Measurements from ENCODE around the gene EFNA5. TPM values are rescaled to one million over a fixed set of nuclear protein-coding genes. Genes with fewer than 3 reads are reported as not detected.

Gene EFNA5
- total and polyA plus RNA-seq, 2 experiments from 2014 or later, result 0.64 to 0.86 TPM

DNA sequence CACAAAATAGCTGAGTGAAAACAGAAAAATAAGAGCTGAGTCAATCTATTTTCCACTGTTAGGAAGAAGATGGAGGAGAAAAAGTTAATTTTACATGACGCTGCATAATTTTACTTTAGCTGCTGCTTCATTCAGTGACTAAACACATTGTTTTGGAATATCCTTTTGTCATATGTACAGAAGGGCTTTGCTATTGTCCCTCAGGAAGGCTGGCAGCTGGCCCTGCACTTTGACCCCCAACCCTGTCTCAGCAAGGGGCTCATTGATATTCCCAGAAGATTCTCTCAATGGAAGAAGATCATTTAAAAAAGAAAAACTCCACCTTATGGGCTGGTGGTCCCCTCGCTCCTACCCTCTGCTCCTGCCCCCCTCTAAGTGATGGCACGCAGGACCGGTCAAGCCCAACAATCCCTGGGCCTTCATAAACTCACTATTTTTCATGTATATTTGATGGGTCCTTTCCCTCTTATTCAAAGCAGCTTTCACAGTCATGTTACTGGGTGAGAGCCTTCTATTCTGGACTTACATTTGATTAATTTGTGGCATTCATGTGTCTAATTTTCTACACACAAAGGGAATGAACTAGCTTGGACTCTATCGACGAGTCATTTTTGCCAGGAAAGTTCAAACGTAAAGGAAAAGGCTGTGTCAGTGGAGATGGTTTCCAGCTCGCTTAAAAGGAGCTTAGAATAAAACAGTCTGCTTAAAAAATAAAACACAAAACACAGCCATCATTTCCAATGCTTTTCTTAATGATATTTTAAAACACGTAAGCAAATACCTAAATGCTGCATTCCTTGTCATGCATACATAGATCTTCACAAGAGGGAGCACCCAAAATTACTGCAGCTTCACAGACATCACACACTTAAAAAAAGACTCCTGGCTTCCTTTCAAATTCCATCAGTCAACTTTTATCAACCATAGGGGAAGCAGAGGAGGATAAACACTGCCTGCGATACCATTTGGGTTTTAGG is 104.7 kb downstream of the EFNA5 start:
- Histone ChIP-seq H2AFZ (no peak overlapping the region), H4K20me1 (ENCODE audit: insufficient read depth) (no peaks in the 10 kb centered on the region), H3K4me2 (ENCODE audit: unreplicated experiment) (no peak overlapping the region), H3K9ac (no peak overlapping the region), H3F3A (ENCODE audit: insufficient read depth) (no peaks in the 10 kb centered on the region), H3K4me1 (ENCODE audit: insufficient read depth) (no peaks in the 10 kb centered on the region), H3K27ac (no peak overlapping the region), H3K36me3 (ENCODE audit: low read depth) (no peaks in the 10 kb centered on the region), H3K79me2 (ENCODE audit: insufficient read depth) (no peaks in the 10 kb centered on the region), H3K9me3 (ENCODE audit: low read depth) (no peaks in the 10 kb centered on the region), H3K27me3 (replicated peaks; ENCODE audit: insufficient read depth) (peaks cover 52% of the 10 kb centered on the region), H3K9me2 (ENCODE audit: insufficient read depth) (no peaks in the 10 kb centered on the region), H3K4me3 (no peak overlapping the region)
- 68% methylated on average over 10 of the region's 10 CpGs for WGBS, 2 experiments (ENCODE audit: low coverage in 1 of 2, low lambda C conversion rate in 2 of 2, missing lambda C conversion rate in 2 of 2)
- no peak for TF ChIP-seq EZH2 (IDR thresholded peaks at IDR 0.05; ENCODE audit: insufficient read depth, poor library complexity, severe bottlenecking)
- TF ChIP-seq EZH2phosphoT487 (IDR thresholded peaks at IDR 0.05; ENCODE audit: insufficient read depth, low read depth), result no peak
- no peak for DNase-seq
- in situ Hi-C loops (cut with MboI), result no loop called here

DNA sequence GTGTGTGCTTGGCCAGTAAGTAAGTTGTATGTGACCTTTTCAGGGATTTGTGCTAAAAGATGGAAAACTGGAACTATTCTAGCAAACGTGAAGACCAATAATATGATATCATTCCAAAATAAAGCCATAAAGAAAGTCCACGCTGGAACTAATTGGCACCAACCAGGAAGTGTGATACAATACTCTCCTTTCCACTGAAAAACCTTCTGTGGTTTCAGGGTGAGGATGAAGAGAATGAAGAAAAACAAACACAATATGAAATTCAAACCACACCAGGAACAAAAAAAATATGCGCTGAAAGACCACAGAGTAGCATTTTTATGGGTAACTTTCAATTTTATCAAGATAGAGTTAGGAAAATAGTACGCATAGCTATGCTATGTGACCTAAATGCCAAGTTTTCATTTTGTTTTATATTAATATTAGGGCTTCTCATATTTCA is 105.8 kb downstream of the EFNA5 start:
- no peaks in the 10 kb centered on the region for H3K4me1 ChIP-seq (ENCODE audit: insufficient read depth)
- DNase-seq, result no peak
- no peaks in the 10 kb centered on the region for H3K9me3 ChIP-seq (ENCODE audit: low read depth)
- H3K9me2 ChIP-seq (ENCODE audit: insufficient read depth), result no peaks in the 10 kb centered on the region
- 57 to 58% methylated on average over 4 of the region's 4 CpGs for WGBS, 2 experiments (ENCODE audit: low coverage in 1 of 2, low lambda C conversion rate in 2 of 2, missing lambda C conversion rate in 2 of 2)
- no peak overlapping the region for H3K4me2 ChIP-seq (ENCODE audit: unreplicated experiment)
- TF ChIP-seq EZH2phosphoT487 (IDR thresholded peaks at IDR 0.05; ENCODE audit: insufficient read depth, low read depth), result no peak
- TF ChIP-seq EZH2 (IDR thresholded peaks at IDR 0.05; ENCODE audit: insufficient read depth, poor library complexity, severe bottlenecking), result no peak
- no peak overlapping the region for H2AFZ ChIP-seq
- peaks cover 54% of the 10 kb centered on the region for H3K27me3 ChIP-seq (replicated peaks; ENCODE audit: insufficient read depth)
- H4K20me1 ChIP-seq (ENCODE audit: insufficient read depth), result no peaks in the 10 kb centered on the region
- in situ Hi-C loops (cut with MboI), result no loop called here
- no peaks in the 10 kb centered on the region for H3F3A ChIP-seq (ENCODE audit: insufficient read depth)
- no peaks in the 10 kb centered on the region for H3K36me3 ChIP-seq (ENCODE audit: low read depth)
- H3K79me2 ChIP-seq (ENCODE audit: insufficient read depth), result no peaks in the 10 kb centered on the region
- H3K4me3 ChIP-seq, result no peak overlapping the region
- no peak overlapping the region for H3K27ac ChIP-seq
- H3K9ac ChIP-seq, result no peak overlapping the region

DNA sequence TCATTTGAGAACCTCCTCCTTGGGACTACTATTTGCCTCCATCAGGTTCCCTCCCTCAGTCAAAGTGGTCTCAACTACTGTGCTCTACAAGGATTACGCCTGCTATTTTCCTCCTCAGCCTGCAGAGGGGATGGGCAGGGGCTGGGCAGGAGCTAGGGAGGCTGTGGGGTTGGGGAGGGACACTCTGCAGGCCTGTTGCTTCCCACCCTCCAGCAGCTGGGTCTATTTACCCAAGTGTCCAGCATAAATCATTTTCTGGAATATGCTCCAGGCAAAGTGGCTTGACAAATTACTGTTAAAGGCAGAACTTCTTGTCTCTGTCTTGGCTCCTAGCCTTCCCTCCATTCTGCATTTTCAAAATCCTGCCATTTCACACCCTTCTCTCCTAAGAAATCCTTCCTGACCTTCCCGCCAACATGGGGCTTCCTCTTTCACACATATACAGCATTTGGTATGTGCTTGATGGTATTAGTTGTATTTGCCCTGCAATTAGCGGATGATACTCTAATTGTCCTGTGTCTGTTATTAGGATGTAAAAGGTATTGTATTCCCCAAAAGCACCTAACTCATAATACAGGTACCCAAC is 106.7 kb downstream of the EFNA5 start:
- no peaks in the 10 kb centered on the region for H3K9me3 ChIP-seq (ENCODE audit: low read depth)
- no peaks in the 10 kb centered on the region for H3K36me3 ChIP-seq (ENCODE audit: low read depth)
- no peaks in the 10 kb centered on the region for H3K79me2 ChIP-seq (ENCODE audit: insufficient read depth)
- H3K9ac ChIP-seq, result no peak overlapping the region
- no peak overlapping the region for H3K4me3 ChIP-seq
- no peaks in the 10 kb centered on the region for H3K4me1 ChIP-seq (ENCODE audit: insufficient read depth)
- in situ Hi-C loops (cut with MboI), result no loop called here
- 65 to 79% methylated on average over 3 of the region's 3 CpGs for whole genome bisulfite sequencing, 2 experiments (ENCODE audit: low coverage in 1 of 2, low lambda C conversion rate in 2 of 2, missing lambda C conversion rate in 2 of 2)
- H3K27me3 ChIP-seq (replicated peaks; ENCODE audit: insufficient read depth), result peaks cover 62% of the 10 kb centered on the region
- no peaks in the 10 kb centered on the region for H4K20me1 ChIP-seq (ENCODE audit: insufficient read depth)
- H3K4me2 ChIP-seq (ENCODE audit: unreplicated experiment), result no peak overlapping the region
- H3F3A ChIP-seq (ENCODE audit: insufficient read depth), result no peaks in the 10 kb centered on the region
- no peak for DNase-seq
- H3K9me2 ChIP-seq (ENCODE audit: insufficient read depth), result no peaks in the 10 kb centered on the region
- TF ChIP-seq EZH2phosphoT487 (IDR thresholded peaks at IDR 0.05; ENCODE audit: insufficient read depth, low read depth) (no peak), EZH2 (IDR thresholded peaks at IDR 0.05; ENCODE audit: insufficient read depth, poor library complexity, severe bottlenecking) (no peak)
- no peak overlapping the region for H3K27ac ChIP-seq
- H2AFZ ChIP-seq, result no peak overlapping the region

DNA sequence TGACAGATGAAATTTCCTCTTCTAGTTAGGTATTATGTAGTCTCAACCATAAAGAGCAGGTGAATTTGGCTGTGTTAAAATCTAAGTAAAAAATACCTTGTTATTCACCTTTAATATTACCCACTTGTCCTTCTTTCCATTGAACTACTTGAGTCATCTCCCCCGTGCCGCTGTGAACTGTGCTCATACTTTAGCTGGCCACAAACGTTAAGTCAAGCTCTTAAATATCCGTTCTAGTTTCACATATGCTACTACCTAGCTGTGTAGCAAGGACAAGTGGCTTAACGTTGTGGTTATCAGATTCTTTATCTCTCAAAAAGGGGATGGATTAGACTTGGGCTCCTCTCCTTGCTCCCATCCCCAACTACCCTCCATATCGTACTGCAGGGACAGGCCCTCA is 110.4 kb downstream of the EFNA5 start:
- Histone ChIP-seq H3F3A (ENCODE audit: insufficient read depth) (0 out of 2 replicates have a peak, but pooled peaks cover 3% of the 10 kb centered on the region), H4K20me1 (ENCODE audit: insufficient read depth) (no peaks in the 10 kb centered on the region), H3K9me2 (ENCODE audit: insufficient read depth) (no peaks in the 10 kb centered on the region), H3K4me3 (no peak overlapping the region), H3K4me1 (ENCODE audit: insufficient read depth) (peaks cover 6% of the 10 kb centered on the region), H3K27ac (no peak overlapping the region), H3K79me2 (ENCODE audit: insufficient read depth) (no peaks in the 10 kb centered on the region), H3K9ac (no peak overlapping the region), H3K4me2 (ENCODE audit: unreplicated experiment) (no peak overlapping the region), H3K9me3 (ENCODE audit: low read depth) (no peaks in the 10 kb centered on the region), H3K27me3 (replicated peaks; ENCODE audit: insufficient read depth) (peaks cover 56% of the 10 kb centered on the region), H3K36me3 (ENCODE audit: low read depth) (no peaks in the 10 kb centered on the region), H2AFZ (no peak overlapping the region)
- in situ Hi-C loops (cut with MboI), result no loop called here
- 69 to 71% methylated on average over 6 of the region's 6 CpGs for WGBS, 2 experiments (ENCODE audit: low coverage in 1 of 2, low lambda C conversion rate in 2 of 2, missing lambda C conversion rate in 2 of 2)
- no peak for DNase-seq
- TF ChIP-seq EZH2 (IDR thresholded peaks at IDR 0.05; ENCODE audit: insufficient read depth, poor library complexity, severe bottlenecking), result no peak
- no peak for TF ChIP-seq EZH2phosphoT487 (IDR thresholded peaks at IDR 0.05; ENCODE audit: insufficient read depth, low read depth)
